HG02610 (cell line): ENCODE measurements around the gene DEDD2.

ENCODE experiments used
- ATAC-seq: cut with Tn5 transposase; IDR thresholded peaks from one replicate; pipeline ENCODE4 v1.9.1; 2021; ENCODE audit warnings: mild to moderate bottlenecking, moderate library complexity; ENCODE audit not compliant: unreplicated experiment

DEDD2 gene

GRCh38 chr19:42150911-42151361 lies 66.5 kb downstream of the DEDD2 start:
- no peak for ATAC-seq

GRCh38 chr19:42150364-42150763 lies 67.1 kb downstream of the DEDD2 start:
- no peak for ATAC-seq

- ATAC-seq, result no peak
Observed at GRCh38 chr19:42149447-42150202, 67.9 kb downstream of the DEDD2 start.
